Heart right ventricle (tissue), 16 donors: ENCODE results near the gene CRHBP. TPM values are rescaled to one million over a fixed set of nuclear protein-coding genes. Genes with fewer than 3 reads are reported as not detected.

Experiments
- ATAC-seq, 8 donors: fragments of 200-7000 bp; cut with Tn5 transposase; one replicate each; pipeline ENCODE4 v1.9.1; 2020; ENCODE audit warnings: mild to moderate bottlenecking in 8 of 8, moderate library complexity in 8 of 8, moderate number of reproducible peaks in 1 of 8
- DNase-seq, 2 donors: peaks; one replicate each; pipeline ENCODE4 v3.0.0-alpha.2; 2020
- H3K27ac ChIP-seq, 10 donors: fragments of 200-600 bp; sonication (generic) in 2 of 10; one replicate each; pipeline versions ENCODE4 v1.5.0 to v1.8.0; 2020 to 2022; ENCODE audit warnings: mild to moderate bottlenecking in 3 of 10
- H3K27me3 ChIP-seq, 7 donors: fragments of 200-600 bp; one replicate each; pipeline ENCODE4 v1.8.0; 2021 to 2022; ENCODE audit warnings: mild to moderate bottlenecking in 2 of 7
- H3K36me3 ChIP-seq, 9 donors: fragments of 200-600 bp; sonication (generic) in 1 of 9; one replicate each; pipeline versions ENCODE4 v1.5.0 to v1.8.0; 2020 to 2022; ENCODE audit warnings: mild to moderate bottlenecking in 2 of 9
- H3K4me1 ChIP-seq, 9 donors: fragments of 200-600 bp; sonication (generic) in 1 of 9; one replicate each; pipeline versions ENCODE4 v1.5.0 to v1.8.0; 2020 to 2022; ENCODE audit warnings: mild to moderate bottlenecking in 4 of 9
- H3K4me3 ChIP-seq, 10 donors: fragments of 200-600 bp; sonication (generic) in 2 of 10; one replicate each; pipeline versions ENCODE4 v1.5.0 to v1.8.0; 2020 to 2022; ENCODE audit warnings: mild to moderate bottlenecking in 7 of 10, moderate library complexity in 2 of 10
- H3K9me3 ChIP-seq, 11 donors: fragments of 200-600 bp in 10 of 11; sonication (generic) in 2 of 11; one replicate each; pipeline versions ENCODE4 v1.5.0 to v1.8.0; 2013 to 2022; ENCODE audit warnings: mild to moderate bottlenecking in 2 of 11, control low read depth in 1 of 11, moderate library complexity in 1 of 11
- WGBS, 2 donors: extraction: QIAGEN DNeasy Blood & Tissue Kit; methylation state at CpG; one replicate each; pipeline ENCODE4 v1.1.7; 2013; ENCODE audit warnings: inconsistent platforms in 1 of 2; 5-methylcytosine and 5-hydroxymethylcytosine counted together
- intact Hi-C, 10 donors: fragments of 100-400 bp; cut with DNase I; formaldehyde crosslinking; loops; one replicate each; pipeline versions ENCODE4 v1.11.1 to v1.14.2; 2022
- polyA plus RNA-seq, 2 donors: library from polyadenylated mRNA; stranded (reverse); fragments of 200-250 nt; gene quantifications; one replicate each; pipeline ENCODE4 v1.2.3, GENCODE V29; 2013
- total RNA-seq, 10 donors: library from RNA; stranded (reverse); fragmentation: NEBNext Ultra II Directional in 3 of 10; extraction: Animal tissue kit (Norgen Biotek cat#: 25700) in 3 of 10; gene quantifications; one replicate each; pipeline versions ENCODE4 v1.2.1 to v1.2.4, GENCODE V29; 2021 to 2023
- TF ChIP-seq, protein P1 (sequence below), 9 donors: fragments of 200-600 bp; sonication (generic) in 2 of 9; IDR thresholded peaks; one replicate each; pipeline versions ENCODE4 v1.5.0 to v1.8.0; 2021 to 2022; ENCODE audit warnings: antibody characterized with exemption in 9 of 9, mild to moderate bottlenecking in 5 of 9, moderate library complexity in 1 of 9
- donor health status: Arrhythmogenic right ventricular cardiomyopathy.
- donor health status: ischemic (EF 13 %, LVEDD 7.1; RV severe dilation, severe dysfunction).
- donor health status: healthy with polysubstance abuse.
- donor health status: DM: no; HTN: yes; CAD: no.
- donor health status: DM: no; HTN: no; CAD: no.
- donor health status: ischemic (EF 25% LVEDD 6.9; RV normal size, moderate dysfunction).
- donor health status: ischemic (EF 25% LVEDD 5.7; RV mildly dilated, moderate dysfunction).
- donor health status: healthy.
- donor health status: DM: yes; HTN: yes; CAD: no.
- donor health status: Ischemic cardiomyopathy.
- donor health status: ischemic (EF 35%, LVEDD 5.7; RV mildly dilated, moderate dysfunction).
- donor health status: nonischemic (EF 11% LVEDD 7.7; RV severe dilation, severe dysfunction).
- donor health status: DM: yes; HTN: yes; CAD: no.
- donor health status: PGD.
- donor health status: ischemic (EF 29% LVEDD 5.4; RV normal size, mild dysfunction).
- donor health status: nonischemic (EF 23%, LVEDD 6.1; RV moderate dilation, normal function).

The CRHBP gene
- total and polyA plus RNA-seq, 12 donors: 0.38 to 4.9 (median 1.9) TPM; not detected in 1

DNA sequence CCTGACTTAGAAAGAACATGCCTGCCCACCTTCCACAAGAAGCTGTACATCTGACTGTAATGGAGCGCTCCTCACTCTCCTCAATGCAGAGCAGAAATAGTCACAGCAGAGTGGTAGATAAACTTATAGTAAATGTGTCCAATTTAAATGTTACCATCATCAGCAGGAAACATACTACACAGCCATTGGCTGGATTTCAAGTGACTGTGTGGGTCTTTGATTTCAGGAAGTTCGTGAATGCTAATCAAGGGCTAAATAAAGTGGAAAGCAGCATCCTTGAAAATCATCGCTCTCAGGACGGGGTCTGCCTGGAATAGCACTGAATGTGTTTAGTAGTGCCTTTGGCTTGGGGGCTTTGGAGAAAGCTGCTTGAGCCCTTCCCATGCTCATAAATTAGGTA is 32.4 kb upstream of the CRHBP start:
- DNase-seq (no peak), ATAC-seq (no peak)
- 45 to 53% methylated on average over 4 of the region's 4 CpGs for WGBS, 2 donors
- intact Hi-C loops: no loop called here
- Histone ChIP-seq H3K27ac (no peak overlapping the region), H3K9me3 (peaks cover 0 to 8% (median 0%) of the 10 kb centered on the region in 11 donors), H3K36me3 (no peaks in the 10 kb centered on the region), H3K4me3 (no peak overlapping the region), H3K27me3 (no peaks in the 10 kb centered on the region), H3K4me1 (no peaks in the 10 kb centered on the region)
- TF ChIP-seq, protein P1, sequence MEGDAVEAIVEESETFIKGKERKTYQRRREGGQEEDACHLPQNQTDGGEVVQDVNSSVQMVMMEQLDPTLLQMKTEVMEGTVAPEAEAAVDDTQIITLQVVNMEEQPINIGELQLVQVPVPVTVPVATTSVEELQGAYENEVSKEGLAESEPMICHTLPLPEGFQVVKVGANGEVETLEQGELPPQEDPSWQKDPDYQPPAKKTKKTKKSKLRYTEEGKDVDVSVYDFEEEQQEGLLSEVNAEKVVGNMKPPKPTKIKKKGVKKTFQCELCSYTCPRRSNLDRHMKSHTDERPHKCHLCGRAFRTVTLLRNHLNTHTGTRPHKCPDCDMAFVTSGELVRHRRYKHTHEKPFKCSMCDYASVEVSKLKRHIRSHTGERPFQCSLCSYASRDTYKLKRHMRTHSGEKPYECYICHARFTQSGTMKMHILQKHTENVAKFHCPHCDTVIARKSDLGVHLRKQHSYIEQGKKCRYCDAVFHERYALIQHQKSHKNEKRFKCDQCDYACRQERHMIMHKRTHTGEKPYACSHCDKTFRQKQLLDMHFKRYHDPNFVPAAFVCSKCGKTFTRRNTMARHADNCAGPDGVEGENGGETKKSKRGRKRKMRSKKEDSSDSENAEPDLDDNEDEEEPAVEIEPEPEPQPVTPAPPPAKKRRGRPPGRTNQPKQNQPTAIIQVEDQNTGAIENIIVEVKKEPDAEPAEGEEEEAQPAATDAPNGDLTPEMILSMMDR (IDR thresholded peaks at IDR 0.05): no peak

DNA sequence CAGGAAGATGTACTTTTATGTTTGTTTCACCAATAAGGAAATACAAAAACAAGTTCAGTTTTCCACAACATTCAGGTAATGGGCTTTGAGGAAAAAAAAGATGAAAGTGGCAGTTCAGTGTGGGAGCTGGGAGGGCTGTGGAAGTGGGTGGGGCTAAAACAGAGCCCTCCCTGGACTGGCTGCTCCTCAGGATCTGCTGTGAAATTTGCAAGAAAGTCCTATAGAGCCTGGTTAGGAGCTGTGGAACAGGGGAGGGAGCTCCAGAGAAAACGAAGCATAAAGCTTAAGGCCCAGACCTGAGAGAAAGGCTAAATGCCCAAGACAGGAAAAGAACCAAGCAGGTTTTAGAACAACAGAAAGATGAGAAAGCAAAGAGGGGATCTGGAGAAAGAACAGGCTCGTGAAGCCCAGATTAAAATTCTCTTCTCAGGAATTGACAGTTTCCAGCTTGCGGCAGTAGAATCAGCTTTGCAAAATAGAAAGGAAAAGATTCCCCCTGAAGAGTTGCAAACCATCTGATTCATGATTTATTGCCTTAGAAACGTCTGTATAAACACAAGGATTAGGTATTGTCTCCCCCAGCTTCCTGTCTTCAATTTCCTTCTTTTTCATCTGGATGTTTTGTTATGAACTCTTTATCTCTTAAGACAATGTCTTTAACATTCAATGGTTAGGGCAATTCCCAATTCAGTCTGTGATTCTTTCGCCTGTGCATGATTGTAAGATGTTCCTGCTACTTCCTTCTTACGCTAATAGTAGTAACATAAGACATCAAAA is 26.3 kb upstream of the CRHBP start:
- no peaks in the 10 kb centered on the region for H3K36me3 ChIP-seq
- intact Hi-C loops: no loop called here
- WGBS, 2 donors: 43 to 50% methylated on average over 6 of the region's 6 CpGs
- H3K27ac ChIP-seq: no peak overlapping the region
- H3K4me3 ChIP-seq: no peak overlapping the region
- DNase-seq: no peak
- no peaks in the 10 kb centered on the region for H3K9me3 ChIP-seq
- ATAC-seq: no peak
- peaks cover 0 to 13% (median 0%) of the 10 kb centered on the region in 9 donors for H3K4me1 ChIP-seq
- peaks cover 0 to 5% (median 0%) of the 10 kb centered on the region in 7 donors for H3K27me3 ChIP-seq
- TF ChIP-seq, protein P1 (IDR thresholded peaks at IDR 0.05): no peak

DNA sequence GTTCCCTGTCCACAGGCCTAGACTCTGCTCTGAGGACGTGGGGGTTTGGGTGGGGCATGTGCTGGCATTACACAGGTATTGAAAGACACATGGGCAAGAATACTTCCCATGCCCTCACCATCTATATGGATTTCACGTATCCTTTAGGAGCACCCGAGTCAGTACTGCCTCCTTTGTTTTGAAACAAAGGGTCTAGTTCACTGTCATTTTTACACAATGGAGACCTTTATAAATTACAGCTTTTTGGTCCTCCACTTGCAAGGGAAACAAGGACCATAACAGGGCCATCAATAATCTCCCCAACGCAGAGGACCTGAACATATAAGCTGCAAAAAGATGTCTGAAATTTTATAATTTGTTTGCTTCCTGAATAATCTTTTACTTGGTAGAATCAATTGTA is 24.9 kb upstream of the CRHBP start:
- Histone ChIP-seq H3K36me3 (no peaks in the 10 kb centered on the region), H3K4me1 (peaks cover 0 to 13% (median 0%) of the 10 kb centered on the region in 9 donors), H3K27me3 (peaks cover 0 to 11% (median 0%) of the 10 kb centered on the region in 7 donors), H3K27ac (no peak overlapping the region), H3K4me3 (no peak overlapping the region), H3K9me3 (no peaks in the 10 kb centered on the region)
- intact Hi-C loops: no loop called here
- ATAC-seq: no peak
- 85 to 88% methylated on average over 4 of the region's 4 CpGs for WGBS, 2 donors
- TF ChIP-seq, protein P1 (IDR thresholded peaks at IDR 0.05): no peak
- DNase-seq: no peak

- DNase-seq: no peak
- no peak overlapping the region for H3K4me3 ChIP-seq
- peaks cover 0 to 11% (median 0%) of the 10 kb centered on the region in 7 donors for H3K27me3 ChIP-seq
- intact Hi-C loops: no loop called here
- no peaks in the 10 kb centered on the region for H3K36me3 ChIP-seq
- no peaks in the 10 kb centered on the region for H3K9me3 ChIP-seq
- peaks cover 0 to 13% (median 0%) of the 10 kb centered on the region in 9 donors for H3K4me1 ChIP-seq
- 68 to 77% methylated on average over 4 of the region's 4 CpGs for WGBS, 2 donors
- H3K27ac ChIP-seq: no peak overlapping the region
- no peak for ATAC-seq
- TF ChIP-seq, protein P1 (IDR thresholded peaks at IDR 0.05): no peak
These were observed 22.8 kb upstream of the CRHBP start for GRCh38 chr5:76930083-76930482.
